HEK293T (cell line): ENCODE results near the gene CRIP1.

Source experiments
- CTCF ChIA-PET: fragments of 350-600 bp; formaldehyde crosslinking; extraction: SDS; loops from one replicate; lab custom pipeline; 2021; ENCODE audit warnings: antibody characterized with exemption, inconsistent platforms; lab: Yijun Ruan, JAX
- POLR2A ChIA-PET: fragments of 350-600 bp; formaldehyde crosslinking; extraction: SDS; loops from one replicate; lab custom pipeline; 2020; ENCODE audit warnings: antibody characterized with exemption, inconsistent platforms; lab: Yijun Ruan, JAX
- DNase-seq: peaks from one replicate; pipeline ENCODE4 v3.0.0; 2012; ENCODE audit warnings: mixed read lengths; ENCODE audit errors: extremely low spot score
- ARNT ChIP-seq: fragments of 450-650 bp; IDR thresholded peaks from 2 replicates; pipeline ENCODE4 v1.6.1; 2017; ENCODE audit warnings: mild to moderate bottlenecking
- BHLHE40 ChIP-seq: fragments of 450-650 bp; IDR thresholded peaks from 2 replicates; pipeline ENCODE4 v1.6.1; 2016; ENCODE audit warnings: mild to moderate bottlenecking, moderate library complexity, borderline replicate concordance
- CTBP1 ChIP-seq: fragments of 450-650 bp; IDR thresholded peaks from 2 replicates; pipeline ENCODE4 v1.6.1; 2016; ENCODE audit warnings: borderline replicate concordance
- ELF4 ChIP-seq: fragments of 450-650 bp; IDR thresholded peaks from 2 replicates; pipeline ENCODE4 v1.6.1; 2017; ENCODE audit warnings: antibody characterized with exemption
- FOXA1 ChIP-seq: fragments of 450-650 bp; IDR thresholded peaks from 2 replicates; pipeline ENCODE4 v1.6.1; 2016; ENCODE audit warnings: mild to moderate bottlenecking
- FOXK2 ChIP-seq: fragments of 450-650 bp; IDR thresholded peaks from 2 replicates; pipeline ENCODE4 v1.6.1; 2016; ENCODE audit warnings: mild to moderate bottlenecking
- FOXM1 ChIP-seq: fragments of 450-650 bp; IDR thresholded peaks from 2 replicates; pipeline ENCODE4 v1.6.1; 2017; ENCODE audit warnings: mild to moderate bottlenecking, borderline replicate concordance
- HDGF ChIP-seq: fragments of 450-650 bp; IDR thresholded peaks from 2 replicates; pipeline ENCODE4 v1.6.1; 2017; ENCODE audit warnings: antibody characterized with exemption, borderline replicate concordance
- L3MBTL2 ChIP-seq: fragments of 450-650 bp; conservative IDR thresholded peaks from 2 replicates; pipeline ENCODE4 v1.6.1; 2016; ENCODE audit warnings: mild to moderate bottlenecking
- LEF1 ChIP-seq: fragments of 450-650 bp; IDR thresholded peaks from 2 replicates; pipeline ENCODE4 v1.6.1; 2017; ENCODE audit warnings: mild to moderate bottlenecking, borderline replicate concordance
- NFRKB ChIP-seq: fragments of 450-650 bp; IDR thresholded peaks from 2 replicates; pipeline ENCODE4 v1.6.1; 2016; ENCODE audit warnings: mild to moderate bottlenecking, moderate library complexity
- PKNOX1 ChIP-seq: fragments of 450-650 bp; IDR thresholded peaks from 2 replicates; pipeline ENCODE4 v1.6.1; 2016
- SP1 ChIP-seq: fragments of 450-650 bp; IDR thresholded peaks from 2 replicates; pipeline ENCODE4 v1.6.1; 2017
- SUZ12 ChIP-seq: fragments of 450-650 bp; IDR thresholded peaks from 2 replicates; pipeline ENCODE4 v1.6.1; 2016; ENCODE audit warnings: mild to moderate bottlenecking
- TARDBP ChIP-seq: fragments of 450-650 bp; IDR thresholded peaks from 2 replicates; pipeline ENCODE4 v1.6.1; 2016
- ZNF384 ChIP-seq: fragments of 450-650 bp; IDR thresholded peaks from 2 replicates; pipeline ENCODE4 v1.6.1; 2016

CRIP1 gene

GRCh38 chr14:105491366-105491973 is 4.8 kb downstream of the CRIP1 start:
- ChIA-PET CTCF (interaction anchor here (1.3 to 3.0 kb wide), 3 partner anchors 10 to 43 kb away, joined by 3 to 38 read pairs (median 6); no protein-coding TSS in a partner anchor), POLR2A (interaction anchor here (0.7 to 1.3 kb wide), 3 partner anchors 11 to 87 kb away, joined by 3 read pairs; no protein-coding TSS in a partner anchor)
- TF ChIP-seq FOXK2 = no peak
- no peak for TF ChIP-seq SUZ12
- no peak for TF ChIP-seq ZNF384
- DNase-seq = peak; percentile 95

- ChIA-PET CTCF (interaction anchor here (1.3 kb wide), 2 partner anchors 12 to 44 kb away, joined by 3 to 6 read pairs; no protein-coding TSS in a partner anchor), POLR2A (interaction anchor here (0.6 to 1.3 kb wide), 4 partner anchors 10 to 88 kb away, joined by 3 read pairs; no protein-coding TSS in a partner anchor)
- TF ChIP-seq ELF4 (no peak), NFRKB (no peak), LEF1 (no peak)
- no peak for DNase-seq
These were observed 5.6 kb downstream of the CRIP1 start for GRCh38 chr14:105492031-105492970.

GRCh38 chr14:105492971-105493871 is 6.5 kb downstream of the CRIP1 start:
- DNase-seq = no peak
- TF ChIP-seq ARNT (no peak), HDGF (no peak), LEF1 (no peak), BHLHE40 (no peak), FOXA1 (no peak), FOXM1 (no peak), TARDBP (no peak), ELF4 (no peak), SP1 (no peak), ZNF384 (no peak), PKNOX1 (no peak), NFRKB (no peak), FOXK2 (no peak), SUZ12 (no peak)
- ChIA-PET POLR2A (interaction anchor here (0.6 kb wide), 1 partner anchor 9 kb away, joined by 3 read pairs; no protein-coding TSS in a partner anchor), CTCF (interaction anchor here (1.3 kb wide), 1 partner anchor 13 kb away, joined by 6 read pairs; no protein-coding TSS in a partner anchor)

GRCh38 chr14:105493921-105494605 is 7.4 kb downstream of the CRIP1 start:
- ChIA-PET POLR2A (no interaction called here), CTCF (no interaction called here)
- TF ChIP-seq HDGF (no peak), BHLHE40 (no peak), FOXK2 (no peak), LEF1 (no peak), L3MBTL2 (no peak), NFRKB (no peak), ELF4 (no peak), FOXA1 (no peak), SUZ12 (no peak), ZNF384 (no peak), PKNOX1 (no peak), TARDBP (no peak), FOXM1 (no peak), CTBP1 (no peak), SP1 (no peak), ARNT (no peak)
- DNase-seq = no peak

- POLR2A ChIA-PET = no interaction called here
- CTCF ChIA-PET = no interaction called here
- no peak for DNase-seq
- TF ChIP-seq SUZ12 (no peak), ZNF384 (no peak), PKNOX1 (no peak), ARNT (no peak), FOXA1 (no peak), TARDBP (no peak), CTBP1 (no peak), FOXM1 (no peak), SP1 (no peak), BHLHE40 (no peak), L3MBTL2 (no peak)
These were observed 7.9 kb downstream of the CRIP1 start for GRCh38 chr14:105494606-105494929.
